ENCODE data around the gene LEAP2.

GRCh38 chr5:132916086-132916485 is 42.6 kb downstream of the LEAP2 start:
- TF ChIP-seq CTCF (IDR thresholded peaks at IDR 0.05) (no peak), POLR2A (IDR thresholded peaks at IDR 0.05) (no peak)

Measured in vagina (tissue), 2 donors.